ENCODE data around the gene RB1.

The RB1 gene

GRCh38 chr13:48491423-48492095, 188.0 kb downstream of the RB1 start:
- H3K36me3 ChIP-seq (ENCODE audit: control insufficient read depth, insufficient read depth, low read length), result no peaks in the 10 kb centered on the region
- no peak overlapping the region for H3K4me2 ChIP-seq (ENCODE audit: low read length)
- H3K27me3 ChIP-seq (ENCODE audit: control insufficient read depth, insufficient read depth, low read length), result no peaks in the 10 kb centered on the region
- H3K9me3 ChIP-seq (ENCODE audit: control insufficient read depth, low read length), result no peaks in the 10 kb centered on the region
- H3K27ac ChIP-seq, result peak overlapping the region; percentile 47
- no peaks in the 10 kb centered on the region for H3K4me1 ChIP-seq
- no peak overlapping the region for H3K9ac ChIP-seq
- H3K79me2 ChIP-seq, result no peaks in the 10 kb centered on the region
- no peak overlapping the region for H3K4me3 ChIP-seq (ENCODE audit: low read depth, low read length)
- no peak overlapping the region for H2AFZ ChIP-seq
- TF ChIP-seq, protein P1, sequence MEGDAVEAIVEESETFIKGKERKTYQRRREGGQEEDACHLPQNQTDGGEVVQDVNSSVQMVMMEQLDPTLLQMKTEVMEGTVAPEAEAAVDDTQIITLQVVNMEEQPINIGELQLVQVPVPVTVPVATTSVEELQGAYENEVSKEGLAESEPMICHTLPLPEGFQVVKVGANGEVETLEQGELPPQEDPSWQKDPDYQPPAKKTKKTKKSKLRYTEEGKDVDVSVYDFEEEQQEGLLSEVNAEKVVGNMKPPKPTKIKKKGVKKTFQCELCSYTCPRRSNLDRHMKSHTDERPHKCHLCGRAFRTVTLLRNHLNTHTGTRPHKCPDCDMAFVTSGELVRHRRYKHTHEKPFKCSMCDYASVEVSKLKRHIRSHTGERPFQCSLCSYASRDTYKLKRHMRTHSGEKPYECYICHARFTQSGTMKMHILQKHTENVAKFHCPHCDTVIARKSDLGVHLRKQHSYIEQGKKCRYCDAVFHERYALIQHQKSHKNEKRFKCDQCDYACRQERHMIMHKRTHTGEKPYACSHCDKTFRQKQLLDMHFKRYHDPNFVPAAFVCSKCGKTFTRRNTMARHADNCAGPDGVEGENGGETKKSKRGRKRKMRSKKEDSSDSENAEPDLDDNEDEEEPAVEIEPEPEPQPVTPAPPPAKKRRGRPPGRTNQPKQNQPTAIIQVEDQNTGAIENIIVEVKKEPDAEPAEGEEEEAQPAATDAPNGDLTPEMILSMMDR (IDR thresholded peaks at IDR 0.05), result no peak

- Histone ChIP-seq H3K79me2 (no peaks in the 10 kb centered on the region), H3K4me2 (ENCODE audit: low read length) (no peak overlapping the region), H3K4me1 (no peaks in the 10 kb centered on the region), H3K9me3 (ENCODE audit: control insufficient read depth, low read length) (no peaks in the 10 kb centered on the region), H3K36me3 (ENCODE audit: control insufficient read depth, insufficient read depth, low read length) (no peaks in the 10 kb centered on the region), H2AFZ (no peak overlapping the region), H3K27ac (peak overlapping the region; percentile 47), H3K27me3 (ENCODE audit: control insufficient read depth, insufficient read depth, low read length) (no peaks in the 10 kb centered on the region), H3K4me3 (ENCODE audit: low read depth, low read length) (no peak overlapping the region), H3K9ac (no peak overlapping the region)
- TF ChIP-seq, protein P1 (IDR thresholded peaks at IDR 0.05), result no peak
Measured at GRCh38 chr13:48492096-48492440, 188.5 kb downstream of the RB1 start.

GRCh38 chr13:48492470-48493065, 189.0 kb downstream of the RB1 start:
- Histone ChIP-seq H3K9me3 (ENCODE audit: control insufficient read depth, low read length) (no peaks in the 10 kb centered on the region), H3K4me2 (ENCODE audit: low read length) (no peak overlapping the region), H3K4me3 (ENCODE audit: low read depth, low read length) (no peak overlapping the region), H3K27me3 (ENCODE audit: control insufficient read depth, insufficient read depth, low read length) (no peaks in the 10 kb centered on the region), H2AFZ (no peak overlapping the region), H3K79me2 (no peaks in the 10 kb centered on the region), H3K36me3 (ENCODE audit: control insufficient read depth, insufficient read depth, low read length) (no peaks in the 10 kb centered on the region), H3K9ac (no peak overlapping the region), H3K4me1 (no peaks in the 10 kb centered on the region), H3K27ac (peak overlapping the region; percentile 49)
- TF ChIP-seq, protein P1 (IDR thresholded peaks at IDR 0.05), result no peak

- Histone ChIP-seq H3K27ac (peak overlapping the region; percentile 49), H3K9ac (no peak overlapping the region), H3K27me3 (ENCODE audit: control insufficient read depth, insufficient read depth, low read length) (no peaks in the 10 kb centered on the region), H3K4me1 (no peaks in the 10 kb centered on the region), H3K4me2 (ENCODE audit: low read length) (no peak overlapping the region), H3K4me3 (ENCODE audit: low read depth, low read length) (no peak overlapping the region), H2AFZ (no peak overlapping the region), H3K79me2 (no peaks in the 10 kb centered on the region), H3K9me3 (ENCODE audit: control insufficient read depth, low read length) (no peaks in the 10 kb centered on the region), H3K36me3 (ENCODE audit: control insufficient read depth, insufficient read depth, low read length) (no peaks in the 10 kb centered on the region)
- TF ChIP-seq, protein P1 (IDR thresholded peaks at IDR 0.05), result no peak
Measured at GRCh38 chr13:48493066-48493765, 189.7 kb downstream of the RB1 start.

Measured in parathyroid adenoma (tissue), 2 donors.